K562 (cell line): ENCODE data around the gene B4GALNT4. TPM values are rescaled to one million over a fixed set of nuclear protein-coding genes. Genes with fewer than 3 reads are reported as not detected.

Experiments
- CHD2 ChIP-seq: IDR thresholded peaks from 2 replicates; pipeline ENCODE4 v1.6.1; 2011; ENCODE audit warnings: low read depth, low read length
- HLTF ChIP-seq: fragments of 450-650 bp; IDR thresholded peaks from 2 replicates; pipeline ENCODE4 v1.6.1; 2016
- HMBOX1 ChIP-seq: sonication (generic); IDR thresholded peaks from 2 replicates; pipeline ENCODE4 v1.6.1; 2016
- KDM2B ChIP-seq: fragments of 250-450 bp; sonication (Bioruptor Pico); IDR thresholded peaks from 2 replicates; pipeline ENCODE4 v1.8.0; 2021; ENCODE audit warnings: mild to moderate bottlenecking, moderate library complexity
- KDM4B ChIP-seq, 2 experiments: fragments of 450-650 bp in 1 of 2; sonication (generic) in 1 of 2; IDR thresholded peaks; 2 replicates each; pipeline ENCODE4 v1.6.1; 2016 to 2017; ENCODE audit warnings: borderline replicate concordance in 2 of 2, antibody characterized with exemption in 1 of 2, low read depth in 1 of 2, mild to moderate bottlenecking in 1 of 2
- KHSRP ChIP-seq: fragments of 450-650 bp; IDR thresholded peaks from 2 replicates; pipeline ENCODE4 v1.6.1; 2017
- LARP7 ChIP-seq: fragments of 450-650 bp; IDR thresholded peaks from 2 replicates; pipeline ENCODE4 v1.6.1; 2016
- MCM7 ChIP-seq, 2 experiments: fragments of 450-650 bp; IDR thresholded peaks; 2 replicates each; pipeline ENCODE4 v1.6.1; 2016 to 2018
- NCOA2 ChIP-seq, 2 experiments: fragments of 450-650 bp; IDR thresholded peaks; 2 replicates each; pipeline ENCODE4 v1.6.1; 2018; ENCODE audit warnings: mild to moderate bottlenecking in 2 of 2, moderate library complexity in 1 of 2; ENCODE audit not compliant: partially characterized antibody in 2 of 2
- PBX2 ChIP-seq, 2 experiments: IDR thresholded peaks in 1 of 2; conservative IDR thresholded peaks in 1 of 2; 2 replicates each; pipeline ENCODE4 v1.6.1; 2016; ENCODE audit warnings: low read depth in 2 of 2, mild to moderate bottlenecking in 1 of 2, missing compliant biosample characterization in 1 of 2, missing genetic modification characterization in 1 of 2, moderate library complexity in 1 of 2
- PHB2 ChIP-seq: fragments of 450-650 bp; IDR thresholded peaks from 2 replicates; pipeline ENCODE4 v1.6.1; 2017; ENCODE audit warnings: low read depth
- SMARCA5 ChIP-seq: fragments of 450-650 bp; IDR thresholded peaks from 2 replicates; pipeline ENCODE4 v1.6.1; 2016
- TAL1 ChIP-seq: fragments of 450-650 bp; IDR thresholded peaks from 2 replicates; pipeline ENCODE4 v1.6.1; 2016; ENCODE audit warnings: mild to moderate bottlenecking
- ZMIZ1 ChIP-seq, 2 experiments: fragments of 150-350 bp in 1 of 2; IDR thresholded peaks; 2 replicates each; pipeline ENCODE4 v1.6.1; 2012 to 2016; ENCODE audit warnings: low read depth in 2 of 2, low read length in 2 of 2, mild to moderate bottlenecking in 1 of 2, moderate library complexity in 1 of 2
- ZNF592 ChIP-seq: fragments of 450-650 bp; IDR thresholded peaks from 2 replicates; pipeline ENCODE4 v1.6.1; 2017; ENCODE audit warnings: antibody characterized with exemption, mild to moderate bottlenecking
- ZNF696 ChIP-seq: fragments of 250-450 bp; sonication (Bioruptor Pico); conservative IDR thresholded peaks from 2 replicates; pipeline ENCODE4 v1.4.0; 2020; ENCODE audit warnings: mild to moderate bottlenecking, moderate library complexity
- polyA plus RNA-seq, 8 experiments: library from polyadenylated mRNA; depleted of rRNA in 4 of 8; stranded (reverse) in 5 of 8; unstranded in 3 of 8; fragments of >200 nt; fragmentation: Nextera tagmentation in 2 of 8; fragmentation: Illumina TruSeq in 1 of 8; extraction: Ambion mirVana in 2 of 8; extraction: Trizol in 1 of 8; gene quantifications; 2 replicates each; pipeline versions ENCODE4 v1.2.1 to v1.2.3, GENCODE V29; 2011 to 2014; ENCODE audit warnings: inconsistent platforms in 1 of 8, missing spikeins in 1 of 8
- total RNA-seq, 7 experiments: library from RNA; depleted of rRNA in 6 of 7; stranded (reverse); fragments of >200 nt in 6 of 7; fragmentation: Illumina TruSeq in 2 of 7; extraction: Trizol in 2 of 7; gene quantifications; 2 replicates each; pipeline versions ENCODE4 v1.2.1 to v1.2.3, GENCODE V29; 2011 to 2021; ENCODE audit warnings: low replicate concordance in 1 of 7

B4GALNT4 gene
- total and polyA plus RNA-seq, 9 of the 15 experiments (the other 6 are each of a cell fraction or from before 2014, with no cell fraction given) = 0.20 to 37.1 (median 10.8) TPM; not detected in 1

- TF ChIP-seq HMBOX1 (no peak), LARP7 (peak; percentile 98), KHSRP (peak; percentile 48; the same call in 1 of the 2 replicates), SMARCA5 (peak; percentile 72; the same call in 1 of the 2 replicates), CHD2 (no peak), ZMIZ1 (IDR thresholded peaks at IDR 0.05; ENCODE audit: low read depth in 2 of 2, low read length in 2 of 2) (no peak), MCM7 (IDR thresholded peaks at IDR 0.05) (0 out of 4 replicates have a peak, but pooled peaks of 1 of the 2 experiments have one; percentile 37), ZNF592 (no peak), ZNF696 (CRISPR knock-in tag) (no peak), TAL1 (0 out of 2 replicates have a peak, but pooled peaks have one; percentile 6), PBX2 (CRISPR knock-in tag; IDR thresholded peaks at IDR 0.05; ENCODE audit: low read depth) (no peak), PBX2 (tag; conservative IDR thresholded peaks at IDR 0.05; ENCODE audit: low read depth) (no peak), PHB2 (peak; percentile 71; the same call in 1 of the 2 replicates), KDM2B (CRISPR knock-in tag) (no peak), KDM4B (IDR thresholded peaks at IDR 0.05; ENCODE audit: borderline replicate concordance in 2 of 2, low read depth in 1 of 2) (no peak), NCOA2 (IDR thresholded peaks at IDR 0.05; ENCODE audit: partially characterized antibody in 2 of 2) (no peak), HLTF (peak; percentile 87)
These were observed 28.5 kb upstream of the B4GALNT4 start (continued) for GRCh38 chr11:340539-341512.
